Renal pelvis (tissue), 12 donors: ENCODE measurements around the gene ENDOU. TPM values are rescaled to one million over a fixed set of nuclear protein-coding genes. Genes with fewer than 3 reads are reported as not detected.

Source experiments
- DNase-seq: peaks from one replicate; pipeline ENCODE4 v3.0.0-alpha.2; 2013
- long read RNA-seq, 16 experiments: transcript quantifications; one replicate each; lab custom pipeline, GENCODE V29; 2026
- polyA plus RNA-seq, 3 donors: library from polyadenylated mRNA; unstranded; fragments of 120-200 nt; gene quantifications; one replicate each; pipeline ENCODE4 v1.2.1, GENCODE V29; 2013; ENCODE audit not compliant: insufficient read length in 3 of 3

The ENDOU gene, protein sequence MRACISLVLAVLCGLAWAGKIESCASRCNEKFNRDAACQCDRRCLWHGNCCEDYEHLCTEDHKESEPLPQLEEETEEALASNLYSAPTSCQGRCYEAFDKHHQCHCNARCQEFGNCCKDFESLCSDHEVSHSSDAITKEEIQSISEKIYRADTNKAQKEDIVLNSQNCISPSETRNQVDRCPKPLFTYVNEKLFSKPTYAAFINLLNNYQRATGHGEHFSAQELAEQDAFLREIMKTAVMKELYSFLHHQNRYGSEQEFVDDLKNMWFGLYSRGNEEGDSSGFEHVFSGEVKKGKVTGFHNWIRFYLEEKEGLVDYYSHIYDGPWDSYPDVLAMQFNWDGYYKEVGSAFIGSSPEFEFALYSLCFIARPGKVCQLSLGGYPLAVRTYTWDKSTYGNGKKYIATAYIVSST
- under 1 TPM; 0.26 to 0.48 (median 0.46) TPM for polyA plus RNA-seq
- long read RNA-seq, donor 1, result 0 reads
- long read RNA-seq, donor 2, result 0 reads
- long read RNA-seq, donor 3, result 0 reads
- long read RNA-seq, donor 4, result 0 reads
- long read RNA-seq, donor 5, result 0 reads
- long read RNA-seq, donor 6, result 0 reads
- long read RNA-seq, donor 7, result 0 reads
- long read RNA-seq, donor 8, result 0 reads
- long read RNA-seq, donor 9, result 0 reads
- long read RNA-seq, donor 10, result 0 reads
- long read RNA-seq, donor 11, result 0 reads
- long read RNA-seq, donor 12, result 0 reads
- long read RNA-seq, donor 13, result 0 reads
- long read RNA-seq, donor 14, result 0 reads
- long read RNA-seq, donor 15, result 0 reads
- long read RNA-seq, donor 16, result 0 reads

DNA sequence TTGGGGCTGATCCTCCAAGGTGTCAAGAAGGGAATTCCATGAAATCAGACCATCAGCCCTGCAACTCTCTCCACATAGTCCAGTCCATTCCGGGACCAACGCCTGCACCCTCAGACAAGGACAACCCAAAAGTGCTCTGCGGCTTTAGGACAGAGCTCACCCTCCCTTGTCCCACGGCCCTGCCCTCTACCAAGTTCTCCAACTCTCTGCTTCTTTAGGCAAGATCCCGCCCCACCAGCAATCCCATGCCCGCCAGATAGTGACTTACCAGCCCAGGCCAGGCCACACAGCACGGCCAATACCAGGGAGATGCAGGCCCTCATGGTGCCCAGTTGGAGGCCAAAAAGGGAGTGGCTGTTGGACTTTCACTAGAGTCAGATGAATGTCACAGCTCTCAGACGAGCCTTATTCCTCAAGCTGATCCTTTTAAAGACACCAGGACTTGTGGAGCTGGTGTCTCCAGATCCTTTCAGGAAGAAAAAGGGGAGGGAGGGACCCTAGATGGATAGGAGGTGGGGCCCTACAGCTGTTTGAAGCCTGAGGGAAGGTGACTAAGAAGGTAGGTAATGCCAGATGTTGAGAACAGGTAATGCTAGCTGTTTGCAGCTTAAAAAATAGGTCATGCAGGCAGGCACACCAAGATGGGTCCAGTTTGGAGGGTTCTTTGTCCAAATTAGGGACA is at the start of gene ENDOU:
ENDOU (minus strand) TSS at position 400 of the 682 bp plus-strand sequence; CDS start at position 323, 77 bp downstream.
- no peak for DNase-seq

DNA sequence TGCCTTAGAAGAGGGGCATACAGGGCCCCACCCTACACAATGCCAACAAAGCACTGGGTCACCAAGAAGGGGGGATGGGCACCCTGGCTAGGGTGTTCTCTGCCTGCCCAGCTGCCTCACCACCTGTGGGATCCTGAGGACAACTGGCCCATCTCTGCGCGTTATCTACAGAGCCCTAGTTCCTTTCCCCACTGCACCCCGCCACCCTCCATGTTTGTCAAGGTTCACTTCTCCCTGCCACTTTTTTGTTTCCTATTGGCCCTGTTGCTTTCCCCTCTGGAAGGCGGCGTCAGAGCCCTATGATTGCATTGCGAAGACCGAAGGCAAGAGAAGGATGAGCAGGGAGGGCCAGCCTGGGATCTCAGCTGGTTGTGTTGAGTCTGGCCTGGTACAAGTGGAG is 49.4 kb upstream of the ENDOU start:
- DNase-seq, result no peak

DNA sequence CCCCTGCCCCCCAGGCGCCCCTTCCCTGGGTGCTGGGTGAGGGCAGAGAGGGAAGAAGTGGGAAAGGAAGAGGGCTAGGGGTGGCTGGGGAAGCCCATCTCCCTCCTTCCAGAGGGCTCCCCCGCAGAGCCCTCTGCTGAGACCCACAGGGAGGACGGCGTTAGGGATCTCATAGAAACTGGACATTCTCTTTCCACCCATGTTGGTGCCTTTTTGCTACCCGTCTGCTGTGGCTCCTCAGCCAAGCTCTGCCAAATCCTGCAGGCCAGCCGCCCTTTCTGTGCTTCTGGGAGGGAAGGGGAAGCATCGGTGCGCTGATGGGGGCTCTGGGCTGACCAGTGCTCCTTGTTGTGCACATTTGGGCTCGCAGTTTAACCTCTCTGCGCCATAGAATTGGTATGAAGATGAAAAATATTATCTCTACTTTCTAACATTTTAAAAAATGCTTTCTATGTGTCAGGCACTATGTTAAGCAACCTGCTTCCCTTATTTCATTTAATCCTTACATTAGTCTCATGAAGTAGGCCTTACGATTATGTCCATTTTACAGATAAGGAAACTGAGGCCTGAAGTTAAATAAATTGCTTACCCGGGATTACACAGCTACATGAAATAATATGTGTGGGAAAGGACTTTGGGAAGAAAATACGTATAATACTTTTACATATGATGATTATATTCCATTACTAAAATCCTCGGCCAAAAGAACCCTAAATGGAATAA is 48.7 kb upstream of the ENDOU start:
- DNase-seq, result no peak

DNA sequence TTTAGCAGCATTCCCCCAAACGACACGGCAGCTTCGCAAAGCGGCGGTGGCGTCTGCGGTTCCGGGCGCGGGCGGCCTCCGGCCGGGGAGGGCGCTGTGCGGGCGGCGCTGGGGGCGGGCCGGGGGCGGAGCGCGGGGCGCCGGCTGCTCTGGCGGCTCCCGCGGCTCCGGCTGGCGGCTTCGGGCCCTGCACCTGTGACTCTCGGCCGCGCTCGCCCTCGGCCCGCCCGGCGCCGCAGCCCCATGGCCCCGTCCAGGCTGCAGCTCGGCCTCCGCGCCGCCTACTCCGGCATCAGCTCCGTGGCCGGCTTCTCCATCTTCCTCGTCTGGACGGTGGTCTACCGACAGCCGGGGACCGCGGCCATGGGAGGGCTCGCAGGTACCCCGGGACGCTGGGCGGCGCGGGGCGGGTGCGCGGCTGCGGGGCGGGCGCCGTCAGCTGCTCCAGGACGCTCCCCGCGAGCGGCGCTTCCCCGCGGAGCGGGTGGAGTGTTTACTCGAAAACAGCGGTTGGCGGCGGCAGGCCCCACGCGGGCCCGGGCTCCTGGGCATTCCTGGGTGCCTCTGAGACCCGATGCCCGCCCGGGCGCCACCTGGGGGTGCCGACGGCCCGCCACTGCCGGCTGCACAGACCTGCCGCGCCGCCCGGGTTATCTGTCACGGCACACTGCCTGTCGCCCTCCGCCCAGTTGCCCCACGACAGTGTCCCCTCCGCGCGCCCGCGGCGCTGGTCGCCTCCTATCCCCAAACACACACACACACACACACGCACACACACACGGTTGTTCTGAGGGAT is 48.0 kb upstream of the ENDOU start, which contains the start of gene SLC48A1:
SLC48A1 (plus strand) TSS at position 177 of the 796 bp plus-strand sequence; CDS start at position 244, 67 bp downstream.
- DNase-seq, result peak; percentile 62

DNA sequence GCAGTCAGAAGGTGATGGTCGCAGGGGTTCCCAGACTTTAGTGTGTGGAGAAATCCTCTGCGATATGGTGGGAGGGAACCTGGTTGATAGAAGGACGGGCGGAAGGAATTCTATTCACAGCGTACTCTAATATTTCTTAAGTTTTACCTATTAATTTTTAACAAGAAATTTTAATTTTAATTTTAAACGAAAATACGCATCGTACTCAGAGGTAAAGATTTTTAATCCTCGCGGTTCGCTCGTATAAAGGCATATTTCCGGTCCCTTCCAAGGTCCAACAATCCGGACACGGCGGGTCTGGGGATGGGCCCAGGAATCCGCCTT is 47.4 kb upstream of the ENDOU start:
- DNase-seq, result no peak

DNA sequence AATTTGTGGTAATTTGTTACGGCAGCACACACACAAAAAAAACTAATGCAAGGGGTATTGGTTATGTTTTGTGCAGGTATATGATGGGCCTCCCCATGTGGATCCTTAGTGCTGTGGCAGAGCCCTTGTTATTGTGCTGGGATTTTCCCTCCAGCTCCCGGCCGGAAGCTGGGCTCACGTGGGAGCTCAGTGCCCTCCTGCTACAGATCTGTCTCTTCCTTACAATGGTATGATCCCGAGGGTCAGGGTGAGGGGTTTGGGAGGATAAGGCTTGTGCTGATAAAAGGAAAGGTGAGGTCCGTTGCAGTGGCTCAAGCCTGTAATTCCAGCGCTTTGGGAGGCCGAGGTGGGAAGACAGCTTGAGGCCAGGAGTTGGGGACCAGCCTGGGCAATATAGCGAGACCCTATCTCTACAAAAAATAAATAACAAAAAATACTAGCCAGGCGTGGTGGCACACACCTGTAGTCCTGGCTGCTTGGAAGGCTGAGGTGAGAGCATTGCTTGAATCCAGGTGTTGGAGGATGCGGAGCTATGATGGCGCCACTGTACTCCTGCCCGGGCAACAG is 46.9 kb upstream of the ENDOU start:
- no peak for DNase-seq

DNA sequence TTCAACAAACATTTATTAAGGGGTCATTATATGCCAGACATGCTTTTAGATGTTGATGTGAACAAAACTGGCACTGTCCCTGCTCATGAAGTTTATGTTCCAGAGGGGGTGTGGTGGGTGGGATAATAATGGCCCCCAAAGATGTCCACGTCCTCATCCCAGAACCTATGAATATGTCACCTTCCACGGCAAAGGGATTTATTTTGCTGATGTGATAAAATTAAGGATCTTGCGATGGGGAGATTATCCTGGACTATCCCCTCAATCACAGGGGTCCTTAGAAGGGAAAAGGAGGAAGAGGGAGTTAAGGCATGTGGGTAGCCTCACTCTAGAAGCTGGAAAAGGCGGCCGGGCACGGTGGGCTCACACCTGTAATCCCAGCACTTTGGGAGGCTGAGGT is 46.0 kb upstream of the ENDOU start:
- DNase-seq, result no peak

DNA sequence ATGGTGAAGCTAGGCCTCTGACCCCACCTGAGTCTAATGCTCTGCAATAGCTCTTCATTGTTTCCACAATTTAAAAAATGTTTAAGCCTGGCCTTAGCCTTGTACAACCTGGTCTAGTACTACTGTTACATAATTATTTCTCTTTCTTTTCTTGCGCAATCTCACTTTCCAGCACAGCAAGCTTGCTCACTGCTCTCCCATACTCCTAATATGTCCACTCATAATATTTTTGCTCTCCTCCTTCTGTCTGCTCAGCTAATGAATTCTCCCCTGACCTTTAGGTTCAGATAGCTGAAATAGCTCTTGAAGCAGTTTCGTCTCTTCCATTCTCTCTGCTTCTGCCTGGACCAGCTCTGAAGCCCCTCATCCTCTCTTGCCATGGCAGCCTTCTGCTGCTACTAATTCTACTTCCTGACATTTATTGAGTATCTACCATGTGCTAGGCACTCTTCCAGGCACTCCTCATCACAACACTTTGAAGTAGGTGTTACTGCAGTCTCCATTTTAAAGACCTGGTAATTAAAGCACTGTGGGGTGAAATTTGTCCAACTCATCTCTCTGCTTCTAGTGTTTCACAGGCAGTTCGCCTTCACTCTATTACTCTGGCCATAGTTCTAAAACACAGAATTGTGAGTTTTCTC is 44.9 kb upstream of the ENDOU start:
- no peak for DNase-seq

DNA sequence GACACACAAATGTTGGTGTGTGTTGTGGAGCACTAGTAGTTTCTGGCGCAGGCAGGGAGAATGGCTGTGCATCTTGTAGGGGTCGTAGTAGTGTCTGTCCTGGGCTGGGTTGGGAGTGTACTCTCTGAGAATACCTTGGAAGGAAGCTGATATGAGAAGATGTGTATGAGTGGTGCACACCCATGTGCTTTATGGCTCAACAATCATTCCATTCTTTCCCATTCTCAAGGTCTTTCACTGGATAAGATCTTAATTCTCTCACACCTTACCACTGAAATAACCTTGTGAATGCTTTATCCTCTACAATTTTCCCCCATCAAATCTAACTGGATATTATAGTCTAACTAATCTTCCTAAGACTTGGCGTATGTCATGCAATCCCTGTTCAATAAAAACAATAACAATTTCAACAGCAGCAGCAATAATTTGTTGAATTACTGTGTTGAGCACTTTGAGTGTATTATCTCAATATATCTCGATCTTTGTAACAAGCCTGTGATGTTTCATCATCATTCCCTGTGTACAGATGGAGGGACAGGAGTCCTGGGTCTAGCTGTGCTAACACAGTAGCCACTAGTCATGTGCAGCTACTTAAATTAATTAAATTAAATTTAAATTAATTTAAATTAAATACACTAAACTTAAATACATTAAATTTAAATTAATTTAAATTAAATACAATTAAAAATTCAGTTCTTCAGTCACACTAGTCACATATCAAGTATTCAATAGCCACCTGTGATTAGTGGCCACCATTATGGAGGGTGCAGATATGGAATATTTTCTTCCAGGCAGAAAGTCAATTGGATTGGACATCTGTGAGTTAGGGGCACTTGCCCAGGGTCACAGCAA is 44.2 kb upstream of the ENDOU start:
- DNase-seq, result no peak

DNA sequence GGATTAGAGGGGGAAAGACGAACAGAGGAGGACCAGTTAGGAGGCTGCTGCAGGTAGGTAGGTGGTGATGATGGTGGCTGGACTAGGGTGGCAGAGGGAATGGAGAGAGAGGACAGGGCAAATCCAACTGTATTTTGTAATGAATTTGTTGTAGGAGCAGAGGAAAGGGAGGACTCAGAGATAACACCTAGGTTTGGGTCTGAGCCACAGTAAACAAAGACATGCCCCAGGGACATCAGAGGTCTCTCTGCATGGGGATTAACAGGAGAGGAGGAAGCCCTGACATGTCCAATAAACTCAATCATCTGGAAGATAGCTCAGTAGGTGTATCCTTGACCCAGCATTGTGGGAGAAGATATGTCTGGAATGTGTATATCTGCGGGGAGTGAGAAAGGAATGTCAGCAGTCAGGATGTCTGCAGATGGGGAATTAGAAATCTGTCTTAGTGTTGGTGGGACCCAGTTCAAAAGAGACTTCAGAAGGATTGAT is 43.1 kb upstream of the ENDOU start:
- DNase-seq, result peak; percentile 56

DNA sequence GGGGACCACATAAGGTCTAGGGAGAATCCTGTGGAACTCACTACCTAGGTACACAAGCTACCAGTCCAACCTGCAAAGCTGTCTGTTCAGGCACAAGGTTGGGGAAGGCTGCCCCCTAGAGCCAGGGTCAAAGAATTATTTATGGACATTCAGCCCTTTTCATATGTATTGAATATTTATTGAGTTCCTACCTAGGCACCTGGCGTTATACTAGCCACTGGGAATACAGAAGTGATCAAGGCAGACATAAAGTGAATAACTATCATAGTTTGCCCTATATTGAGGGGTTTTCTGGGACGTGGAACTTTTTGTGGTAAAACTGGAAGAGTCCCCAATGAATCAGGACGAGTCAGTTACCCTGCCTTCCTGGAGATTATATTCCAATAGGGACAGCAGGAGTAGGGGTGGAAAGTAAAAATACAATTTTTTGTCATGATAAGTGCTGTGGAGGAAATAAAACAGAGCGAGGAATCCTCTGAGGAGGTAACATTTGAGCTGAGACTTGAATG is 42.0 kb upstream of the ENDOU start:
- DNase-seq, result no peak

DNA sequence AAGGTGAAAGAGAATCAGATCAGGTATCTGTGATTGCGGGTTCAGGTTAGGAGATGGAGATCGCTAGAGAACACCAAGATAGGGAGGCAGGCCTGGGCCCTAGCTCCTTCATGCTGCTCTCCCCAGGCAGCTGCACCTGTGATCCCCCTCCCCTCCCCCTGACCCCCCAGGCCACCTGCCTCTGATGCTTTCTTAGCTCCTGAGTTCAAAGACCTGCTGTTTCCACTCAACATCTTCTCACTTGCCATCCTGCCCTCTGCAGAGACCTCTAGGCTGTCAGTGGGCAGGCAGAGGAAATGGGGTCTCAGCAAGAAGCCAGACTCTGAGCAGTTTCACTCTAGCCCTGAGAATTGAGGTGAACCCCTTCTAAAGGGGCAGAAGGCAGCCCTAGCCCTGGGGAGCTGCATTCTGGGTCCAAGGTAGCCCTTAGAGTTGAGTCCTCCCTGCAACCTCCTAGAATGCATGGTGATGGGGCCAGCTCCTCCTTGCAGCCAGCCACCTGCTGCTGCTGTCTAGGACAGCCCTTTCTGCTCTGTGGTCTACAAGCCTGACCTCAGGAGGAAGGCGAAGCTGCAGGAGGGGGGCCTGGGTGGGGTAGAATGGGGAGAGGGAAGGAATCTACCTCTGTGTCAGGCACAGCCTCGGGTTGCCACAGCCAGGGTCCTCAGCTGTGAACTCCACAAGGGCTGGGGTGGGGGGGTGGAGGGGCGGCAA is 41.4 kb upstream of the ENDOU start:
- DNase-seq, result no peak

DNA sequence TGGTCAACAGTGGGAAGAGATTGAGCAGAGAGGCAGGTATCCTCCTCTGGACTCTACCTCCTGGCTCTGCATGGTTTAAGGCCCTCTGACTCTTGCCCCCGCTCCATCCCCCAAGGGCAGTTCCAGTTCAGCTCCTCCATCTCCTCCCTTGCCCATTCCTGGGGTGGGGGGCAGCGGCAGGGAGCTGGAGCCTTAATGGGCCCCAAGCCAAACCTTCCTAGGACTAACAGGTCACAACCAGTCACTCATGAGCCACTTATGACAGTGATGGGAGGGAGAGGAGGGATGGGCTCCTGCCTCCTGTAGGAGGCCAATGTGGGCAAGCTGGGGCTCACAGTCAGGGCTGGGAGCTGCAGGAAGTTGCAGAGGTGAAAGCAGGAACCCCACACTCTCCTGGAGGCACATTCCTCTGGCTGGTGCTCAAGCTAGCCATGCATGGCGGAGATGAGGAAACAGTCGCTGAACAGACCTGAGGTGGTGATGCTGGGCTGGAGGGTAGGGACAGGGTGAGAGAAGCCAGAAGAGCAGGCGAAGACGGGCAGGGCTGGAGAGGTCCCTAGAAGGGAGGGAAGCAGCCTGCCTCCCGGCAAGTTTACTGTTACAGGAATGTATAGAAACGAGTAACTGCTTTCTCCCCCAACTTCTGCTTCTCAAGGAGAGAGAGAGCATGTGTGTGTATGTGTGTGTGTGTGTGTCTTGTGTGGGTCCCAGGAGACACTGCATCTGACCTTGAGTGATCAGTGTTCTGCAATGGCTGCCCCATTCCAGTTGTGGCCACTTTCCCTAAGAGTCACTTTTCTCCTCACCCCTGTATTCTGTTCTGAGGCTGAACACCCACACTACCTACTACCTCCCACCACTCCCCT is 38.4 kb upstream of the ENDOU start:
- DNase-seq, result peak; percentile 58

DNA sequence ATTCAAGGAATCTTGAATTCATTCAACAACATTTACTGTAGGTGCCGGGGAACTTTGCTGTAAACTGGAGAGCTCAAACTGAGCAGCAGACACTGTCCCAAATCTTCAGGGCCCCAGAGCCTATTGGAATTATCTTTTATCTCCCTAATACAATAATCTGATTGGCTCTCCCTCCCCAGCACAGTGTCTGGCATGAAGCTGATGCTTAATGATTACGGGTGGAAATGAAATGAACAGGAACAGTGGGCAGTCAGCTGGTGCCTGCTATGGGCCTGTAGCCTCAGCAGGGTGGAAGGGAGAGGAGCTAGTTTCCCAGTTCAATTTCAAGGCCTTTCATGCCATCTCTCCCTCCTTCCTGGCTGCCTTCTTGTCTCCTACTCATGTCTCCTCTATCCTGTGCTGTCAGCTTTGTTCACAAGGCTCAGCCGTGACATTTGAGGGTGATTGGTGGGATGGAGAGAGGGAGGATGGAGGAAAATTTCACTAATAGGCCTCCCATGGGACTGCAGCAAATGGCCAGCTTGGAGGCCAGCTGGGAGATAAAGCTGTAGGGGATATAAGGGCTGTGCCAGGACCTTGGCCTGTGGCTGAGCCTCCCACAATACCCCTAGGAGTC is 37.7 kb upstream of the ENDOU start:
- no peak for DNase-seq

DNA sequence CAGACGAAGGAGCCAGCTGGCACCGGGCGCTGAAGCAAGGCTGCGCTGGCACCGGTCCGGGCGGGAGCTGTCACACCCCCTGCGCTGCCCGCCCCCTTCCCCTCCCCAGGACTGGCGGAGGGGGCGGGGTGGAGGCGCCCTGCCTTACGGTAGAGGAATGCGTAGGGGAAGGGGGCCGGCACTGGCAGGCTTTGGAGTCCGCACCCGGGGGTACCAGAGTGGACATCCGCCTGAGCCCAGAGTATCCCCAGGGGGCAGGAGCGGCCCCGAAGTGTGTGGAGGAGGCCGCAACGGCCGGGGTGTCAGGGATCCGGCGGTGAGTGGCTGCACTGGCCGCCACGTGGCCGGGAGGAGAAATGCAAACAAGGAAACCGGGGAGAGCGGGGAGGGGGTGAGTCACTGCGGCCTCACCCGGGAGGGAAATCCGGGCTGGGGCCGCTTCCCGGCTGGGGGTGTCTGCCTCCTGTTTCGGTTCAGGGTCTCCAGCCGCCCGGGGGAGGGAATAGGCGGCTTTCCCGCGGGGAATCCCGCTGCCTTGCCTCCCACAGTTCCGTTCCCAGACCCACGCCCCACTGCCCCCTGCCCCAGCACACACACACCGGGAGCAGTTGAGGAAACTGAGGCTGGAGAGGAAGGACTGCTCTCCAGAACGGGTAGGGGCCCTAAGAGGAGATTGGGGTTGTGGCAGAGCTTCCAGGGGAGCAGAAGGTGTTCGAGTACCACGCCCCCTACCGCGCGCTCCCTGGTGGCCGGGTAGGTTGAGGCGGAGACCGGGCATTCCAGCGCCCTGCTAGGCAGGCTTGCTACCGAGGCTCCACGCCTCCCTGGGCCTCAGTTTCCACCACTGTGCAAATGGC is 33.8 kb upstream of the ENDOU start, which contains the start of gene RAPGEF3:
RAPGEF3 (minus strand) TSS at position 47 of the 857 bp plus-strand sequence. CDS start 324 bp downstream, outside the sequence.
- peak; percentile 80 for DNase-seq

DNA sequence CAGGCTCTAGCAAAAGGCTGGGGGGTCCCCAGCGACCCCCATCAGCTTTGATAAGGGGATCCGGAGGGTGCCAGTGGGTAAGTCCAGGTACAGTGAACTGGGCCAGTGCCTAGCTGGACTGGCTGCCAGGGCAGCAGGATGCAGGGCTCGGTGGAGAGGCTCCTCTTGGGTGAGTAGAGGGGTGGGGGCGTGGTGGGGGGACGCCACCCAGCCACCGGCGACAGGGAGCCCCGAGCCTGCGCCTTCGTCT is 33.2 kb upstream of the ENDOU start:
- DNase-seq, result no peak
